Upper lobe of left lung (tissue), 6 donors: ENCODE results near the gene INMT. TPM values are rescaled to one million over a fixed set of nuclear protein-coding genes. Genes with fewer than 3 reads are reported as not detected.

Source experiments
- ATAC-seq, 2 donors: fragments of 200-7000 bp; cut with Tn5 transposase; one replicate each; pipeline ENCODE4 v1.9.1; 2022; ENCODE audit warnings: mild to moderate bottlenecking in 2 of 2, moderate library complexity in 2 of 2; ENCODE audit not compliant: low FRiP score in 2 of 2
- DNase-seq, 2 donors: peaks; one replicate each; pipeline ENCODE4 v3.0.0-alpha.2; 2019 to 2020
- H3K27ac ChIP-seq, 4 donors: fragments of 200-600 bp; sonication (generic); one replicate each; pipeline ENCODE4 v1.5.1; 2016 to 2019
- H3K27me3 ChIP-seq, 4 donors: fragments of 200-600 bp; sonication (generic); one replicate each; pipeline ENCODE4 v1.5.1; 2017 to 2019
- H3K36me3 ChIP-seq, 4 donors: fragments of 200-600 bp; sonication (generic); one replicate each; pipeline ENCODE4 v1.5.1; 2016 to 2019
- H3K4me1 ChIP-seq, 4 donors: fragments of 200-600 bp; sonication (generic); one replicate each; pipeline ENCODE4 v1.5.1; 2018 to 2019
- H3K4me3 ChIP-seq, 4 donors: fragments of 200-600 bp; sonication (generic); one replicate each; pipeline ENCODE4 v1.5.1; 2017 to 2019; ENCODE audit warnings: mild to moderate bottlenecking in 2 of 4, moderate library complexity in 1 of 4
- H3K9me3 ChIP-seq, 4 donors: fragments of 200-600 bp; sonication (generic); one replicate each; pipeline ENCODE4 v1.5.1; 2018 to 2019
- EP300 ChIP-seq, 4 donors: sonication (generic); formaldehyde crosslinking; IDR thresholded peaks; one replicate each; pipeline ENCODE4 v1.5.1; 2017; ENCODE audit warnings: antibody characterized with exemption in 4 of 4, control low read depth in 2 of 4
- POLR2A ChIP-seq, 4 donors: fragments of 450-650 bp; IDR thresholded peaks; one replicate each; pipeline ENCODE4 v1.5.1; 2016 to 2017; ENCODE audit warnings: antibody characterized with exemption in 4 of 4, mild to moderate bottlenecking in 2 of 4
- POLR2AphosphoS5 ChIP-seq, 2 donors: sonication (generic); formaldehyde crosslinking; IDR thresholded peaks; one replicate each; pipeline ENCODE4 v1.5.1; 2017; ENCODE audit warnings: antibody characterized with exemption in 2 of 2
- WGBS, 2 donors: methylation state at CpG; one replicate each; pipeline ENCODE4 v1.1.5; 2017 to 2018; 5-methylcytosine and 5-hydroxymethylcytosine counted together
- total RNA-seq, 6 donors: library from RNA; depleted of rRNA in 4 of 6; stranded (reverse); fragments of >200 nt in 4 of 6; gene quantifications; one replicate each; pipeline versions ENCODE4 v1.1.0 to v1.2.1, GENCODE V29; 2016 to 2021
- TF ChIP-seq, protein P1 (sequence below), 6 experiments: fragments of 450-650 bp in 4 of 6; fragments of 200-600 bp in 2 of 6; sonication (generic) in 2 of 6; IDR thresholded peaks; one replicate each; pipeline ENCODE4 v1.5.1; 2016 to 2019; ENCODE audit warnings: antibody characterized with exemption in 6 of 6
- donor health status: DM: no; HTN: no; CAD: no; lungs with moderate emphysema.
- donor health status: DM: no; HTN: yes; CAD: no; lungs with severe emphysema.

INMT gene
- total RNA-seq, 6 donors from 2014 or later: 70.5 to 447 (median 322) TPM

DNA sequence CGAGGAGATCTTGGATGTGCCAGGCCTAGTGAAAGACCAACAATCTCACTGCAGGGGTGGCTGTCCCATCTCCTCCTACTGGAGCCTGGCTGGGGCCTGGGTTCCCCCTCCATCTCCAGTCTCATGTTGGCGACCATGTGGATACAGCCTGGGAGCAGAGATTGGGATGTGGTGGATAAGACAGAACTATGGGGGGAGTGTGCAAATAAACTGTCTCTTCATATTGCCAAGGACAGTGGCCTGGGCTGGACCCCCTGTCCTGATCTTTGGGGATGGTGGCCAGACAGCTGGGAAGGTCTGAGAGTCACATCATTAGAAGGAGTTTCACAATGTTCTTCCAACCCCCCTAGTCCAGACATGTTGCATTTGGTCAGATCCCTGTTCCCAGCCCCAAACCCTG is 13.5 kb downstream of the INMT start:
- WGBS, 2 donors: 84 to 91% methylated on average over 2 of the region's 2 CpGs
- no peaks in the 10 kb centered on the region for H3K27me3 ChIP-seq
- DNase-seq (no peak), ATAC-seq (peak; percentile 23 to 27)
- H3K4me3 ChIP-seq: no peak overlapping the region
- H3K9me3 ChIP-seq: no peaks in the 10 kb centered on the region
- H3K27ac ChIP-seq: peak overlapping the region; percentile 32 to 79 (median 42)
- H3K36me3 ChIP-seq: no peaks in the 10 kb centered on the region
- H3K4me1 ChIP-seq: peaks cover 19 to 45% (median 25%) of the 10 kb centered on the region in 4 donors
- TF ChIP-seq, protein P1, sequence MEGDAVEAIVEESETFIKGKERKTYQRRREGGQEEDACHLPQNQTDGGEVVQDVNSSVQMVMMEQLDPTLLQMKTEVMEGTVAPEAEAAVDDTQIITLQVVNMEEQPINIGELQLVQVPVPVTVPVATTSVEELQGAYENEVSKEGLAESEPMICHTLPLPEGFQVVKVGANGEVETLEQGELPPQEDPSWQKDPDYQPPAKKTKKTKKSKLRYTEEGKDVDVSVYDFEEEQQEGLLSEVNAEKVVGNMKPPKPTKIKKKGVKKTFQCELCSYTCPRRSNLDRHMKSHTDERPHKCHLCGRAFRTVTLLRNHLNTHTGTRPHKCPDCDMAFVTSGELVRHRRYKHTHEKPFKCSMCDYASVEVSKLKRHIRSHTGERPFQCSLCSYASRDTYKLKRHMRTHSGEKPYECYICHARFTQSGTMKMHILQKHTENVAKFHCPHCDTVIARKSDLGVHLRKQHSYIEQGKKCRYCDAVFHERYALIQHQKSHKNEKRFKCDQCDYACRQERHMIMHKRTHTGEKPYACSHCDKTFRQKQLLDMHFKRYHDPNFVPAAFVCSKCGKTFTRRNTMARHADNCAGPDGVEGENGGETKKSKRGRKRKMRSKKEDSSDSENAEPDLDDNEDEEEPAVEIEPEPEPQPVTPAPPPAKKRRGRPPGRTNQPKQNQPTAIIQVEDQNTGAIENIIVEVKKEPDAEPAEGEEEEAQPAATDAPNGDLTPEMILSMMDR (IDR thresholded peaks at IDR 0.05): no peak
- TF ChIP-seq EP300 (IDR thresholded peaks at IDR 0.05): peak in 2 of 4 donors; percentile 22 to 45
- TF ChIP-seq POLR2A (IDR thresholded peaks at IDR 0.05): no peak
- peak; percentile 15 to 64 for TF ChIP-seq POLR2AphosphoS5 (IDR thresholded peaks at IDR 0.05)

DNA sequence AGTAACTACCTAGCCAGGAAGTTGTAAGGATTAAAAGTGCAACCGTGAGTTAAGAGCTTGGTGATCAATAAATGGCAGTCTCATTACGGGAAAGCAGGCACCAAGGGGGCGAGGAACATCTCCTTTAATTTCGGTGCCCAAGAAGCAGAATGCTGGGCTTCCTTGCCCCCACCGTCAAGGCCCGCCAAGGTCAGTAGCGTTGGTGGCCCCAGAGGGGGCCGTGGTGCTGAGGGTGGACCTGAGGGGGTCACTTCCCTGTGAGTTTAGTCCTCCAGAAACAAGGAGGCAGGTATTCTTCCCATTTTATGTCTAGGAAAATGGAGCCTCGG is 18.9 kb downstream of the INMT start:
- no peak for TF ChIP-seq POLR2AphosphoS5 (IDR thresholded peaks at IDR 0.05)
- TF ChIP-seq, protein P1 (IDR thresholded peaks at IDR 0.05): no peak
- TF ChIP-seq POLR2A (IDR thresholded peaks at IDR 0.05): no peak
- TF ChIP-seq EP300 (IDR thresholded peaks at IDR 0.05): no peak
- H3K4me3 ChIP-seq: peak overlapping the region; percentile 75 to 95 (median 92)
- peaks cover 19 to 34% (median 24%) of the 10 kb centered on the region in 4 donors for H3K4me1 ChIP-seq
- no peaks in the 10 kb centered on the region for H3K9me3 ChIP-seq
- peak overlapping the region; percentile 72 to 90 (median 82) for H3K27ac ChIP-seq
- no peaks in the 10 kb centered on the region for H3K36me3 ChIP-seq
- DNase-seq (no peak), ATAC-seq (no peak)
- WGBS, 2 donors: 69 to 72% methylated on average over 9 of the region's 9 CpGs
- no peaks in the 10 kb centered on the region for H3K27me3 ChIP-seq

DNA sequence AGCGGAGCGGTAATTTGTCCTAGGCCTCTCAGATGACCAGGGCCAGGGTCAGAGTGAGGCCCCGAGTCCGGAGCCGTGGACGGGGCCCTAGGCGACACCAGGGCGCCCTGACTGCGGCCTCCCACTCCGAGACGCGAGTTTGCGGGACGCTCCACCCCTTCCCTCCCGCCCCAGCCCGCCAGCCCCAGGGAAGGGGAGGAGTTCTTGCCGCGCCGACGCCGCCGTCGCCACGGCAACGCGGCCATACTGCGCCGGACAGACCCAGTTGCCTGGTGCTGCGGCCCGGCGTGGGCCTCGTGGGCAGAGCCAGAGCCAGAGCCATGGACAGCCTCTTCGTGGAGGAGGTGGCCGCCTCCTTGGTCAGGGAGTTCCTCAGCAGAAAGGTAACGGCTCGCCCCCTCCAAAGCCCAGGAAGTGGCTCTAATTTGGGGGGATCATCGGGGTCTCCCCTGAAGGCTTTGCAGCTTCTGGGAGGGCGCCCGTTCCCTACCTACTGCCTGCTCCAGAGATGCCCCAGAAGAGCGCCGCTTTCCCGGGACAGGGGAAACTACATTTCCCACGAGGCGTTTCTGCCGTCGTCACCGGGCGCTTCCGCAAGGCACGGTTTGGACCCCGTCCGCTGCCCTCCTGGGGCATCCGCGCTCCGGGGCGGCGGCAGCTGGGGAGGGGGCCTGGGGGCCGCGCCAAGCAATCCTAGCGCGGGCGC is 19.4 kb downstream of the INMT start, which contains the start of gene MINDY4:
TSS of gene MINDY4 (plus strand) at position 244 of the 706 bp plus-strand sequence. CDS start at position 321, 77 bp downstream.
- Histone ChIP-seq H3K36me3 (no peaks in the 10 kb centered on the region), H3K9me3 (no peaks in the 10 kb centered on the region), H3K4me3 (peak within 1 kb of the TSS; percentile 75 to 95 (median 92)), H3K27ac (peak within 1 kb of the TSS; percentile 72 to 90 (median 82)), H3K27me3 (no peaks in the 10 kb centered on the region), H3K4me1 (peaks cover 19 to 34% (median 22%) of the 10 kb centered on the region in 4 donors)
- 2 to 9% methylated on average over 16 to 54 of the region's 62 CpGs for WGBS, 2 donors
- peak in 1 of 4 donors; percentile 44 for TF ChIP-seq POLR2A (IDR thresholded peaks at IDR 0.05)
- TF ChIP-seq, protein P1 (IDR thresholded peaks at IDR 0.05): peak in 1 of 6 experiments; percentile 12
- TF ChIP-seq POLR2AphosphoS5 (IDR thresholded peaks at IDR 0.05): no peak
- TF ChIP-seq EP300 (IDR thresholded peaks at IDR 0.05): no peak
- DNase-seq: peak; percentile 81 to 96
- peak; percentile 93 to 97 for ATAC-seq

DNA sequence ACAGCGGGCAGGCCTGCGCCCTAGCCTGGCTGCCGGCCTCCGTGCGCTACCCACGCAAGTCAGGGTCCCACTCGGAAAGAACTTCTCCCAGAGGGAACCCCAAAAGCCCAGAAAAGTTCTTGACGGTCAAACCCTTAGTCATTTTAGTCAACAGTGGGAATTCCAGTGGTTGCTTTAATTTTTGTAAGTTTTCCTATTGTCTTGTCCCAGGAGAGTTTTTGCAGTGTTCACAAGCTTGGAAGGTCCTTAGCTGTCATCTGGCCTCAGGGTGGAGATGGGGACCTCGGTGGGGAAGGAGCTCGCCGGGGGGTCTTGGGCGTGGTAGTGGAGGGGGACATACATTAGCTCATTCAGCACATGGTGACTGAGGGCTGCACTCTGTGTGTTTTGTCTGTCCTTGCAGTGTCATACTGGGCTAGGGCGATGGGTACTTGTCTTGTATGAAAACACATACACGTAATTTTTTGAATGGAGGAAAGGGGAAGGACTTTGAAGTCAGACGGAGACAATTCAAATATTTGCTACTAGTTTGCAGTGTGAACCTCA is 20.0 kb downstream of the INMT start:
- TF ChIP-seq POLR2AphosphoS5 (IDR thresholded peaks at IDR 0.05) (no peak), POLR2A (IDR thresholded peaks at IDR 0.05) (no peak), EP300 (IDR thresholded peaks at IDR 0.05) (no peak)
- TF ChIP-seq, protein P1 (IDR thresholded peaks at IDR 0.05): no peak

More for the DNA sequence above, 20.0 kb downstream of the INMT start:
- no peaks in the 10 kb centered on the region for H3K36me3 ChIP-seq
- H3K27ac ChIP-seq: peak overlapping the region; percentile 72 to 90 (median 82)
- H3K9me3 ChIP-seq: no peaks in the 10 kb centered on the region
- H3K4me1 ChIP-seq: peaks cover 19 to 34% (median 21%) of the 10 kb centered on the region in 4 donors
- no peaks in the 10 kb centered on the region for H3K27me3 ChIP-seq
- ATAC-seq: peak in 1 of 2 donors; percentile 20
- WGBS, 2 donors: 0 to 2% methylated on average over 5 to 15 of the region's 15 CpGs
- DNase-seq: no peak
- peak overlapping the region; percentile 75 to 95 (median 92) for H3K4me3 ChIP-seq
